ENCODE results near the gene ALS2CL. TPM values are rescaled to one million over a fixed set of nuclear protein-coding genes. Genes with fewer than 3 reads are reported as not detected.

The ALS2CL gene
- total and polyA plus RNA-seq, 2 donors (not counting 3 experiments of a cell fraction or from before 2014, with no cell fraction given): 7.8 to 10.1 TPM

DNA sequence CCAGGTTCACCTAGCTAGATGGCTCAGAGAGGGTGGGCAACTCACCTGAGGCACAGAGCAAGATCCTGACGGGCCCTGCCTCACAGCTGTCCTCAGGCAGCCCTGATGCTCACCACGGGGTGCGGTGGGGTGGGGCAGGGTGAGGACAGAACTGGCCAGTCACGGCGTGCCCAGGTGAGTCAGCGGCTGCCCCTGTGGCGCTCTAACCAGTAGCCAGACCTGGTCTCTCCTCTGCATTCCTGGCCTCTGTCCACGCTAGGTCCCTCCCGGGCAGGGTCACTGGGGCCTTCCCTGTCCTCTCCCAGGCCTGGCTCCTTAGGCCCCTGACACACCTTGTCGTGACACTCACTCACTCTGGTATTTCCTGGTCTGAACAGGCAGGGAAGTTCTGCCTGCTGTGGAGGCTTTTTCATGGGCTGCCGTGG lies 901 bp downstream of the ALS2CL start:
- FAIRE-seq: peak; percentile 55
- Histone ChIP-seq H3K4me2 (ENCODE audit: insufficient read depth, low read length) (peak overlapping the region; percentile 84), H3K36me3 (ENCODE audit: control insufficient read depth in 2 of 2, extremely low read depth in 1 of 2, insufficient read depth in 2 of 2, low read length in 2 of 2) (no peaks in the 10 kb centered on the region), H3K27me3 (ENCODE audit: control insufficient read depth in 2 of 2, insufficient read depth in 2 of 2, low read length in 2 of 2) (no peaks in the 10 kb centered on the region), H3K9me3 (replicated peaks; ENCODE audit: control insufficient read depth, insufficient read depth, low read length) (no peaks in the 10 kb centered on the region), H3K27ac (ENCODE audit: insufficient read depth, low read depth, low read length) (no peak overlapping the region), H3K79me2 (ENCODE audit: control insufficient read depth, insufficient read depth, low read length) (no peaks in the 10 kb centered on the region), H3K4me1 (ENCODE audit: control insufficient read depth, extremely low read depth, insufficient read depth, low read length) (peaks cover 22% of the 10 kb centered on the region), H4K20me1 (replicated peaks; ENCODE audit: control insufficient read depth, extremely low read depth, insufficient read depth, low read length) (no peaks in the 10 kb centered on the region), H3K9ac (replicated peaks; ENCODE audit: extremely low read depth, insufficient read depth, low read length) (peak overlapping the region; percentile 18), H3K4me3 (replicated peaks in 1 of 3; ENCODE audit: insufficient read depth in 1 of 3, low read depth in 1 of 3, low read length in 3 of 3) (peak overlapping the region in 2 of 3 experiments; percentile 46 to 48), H2AFZ (ENCODE audit: low read depth, low read length) (peak overlapping the region; percentile 95), H3K9me1 (replicated peaks; ENCODE audit: control insufficient read depth, extremely low read depth, insufficient read depth, low read length) (no peaks in the 10 kb centered on the region)
- POLR2A ChIA-PET: no interaction called here
- intact Hi-C loops (cut with micrococcal nuclease): no loop called here
- DNase-seq (ENCODE audit: low read depth, low spot score): peak; percentile 13
- BruUV-seq (replicated peaks): no TSS peak
- dilution Hi-C loops (cut with MboI; ENCODE audit: extremely low pct_ligation_motif_present, low sequenced_read_pairs): no loop called here
- TF ChIP-seq, protein P1, sequence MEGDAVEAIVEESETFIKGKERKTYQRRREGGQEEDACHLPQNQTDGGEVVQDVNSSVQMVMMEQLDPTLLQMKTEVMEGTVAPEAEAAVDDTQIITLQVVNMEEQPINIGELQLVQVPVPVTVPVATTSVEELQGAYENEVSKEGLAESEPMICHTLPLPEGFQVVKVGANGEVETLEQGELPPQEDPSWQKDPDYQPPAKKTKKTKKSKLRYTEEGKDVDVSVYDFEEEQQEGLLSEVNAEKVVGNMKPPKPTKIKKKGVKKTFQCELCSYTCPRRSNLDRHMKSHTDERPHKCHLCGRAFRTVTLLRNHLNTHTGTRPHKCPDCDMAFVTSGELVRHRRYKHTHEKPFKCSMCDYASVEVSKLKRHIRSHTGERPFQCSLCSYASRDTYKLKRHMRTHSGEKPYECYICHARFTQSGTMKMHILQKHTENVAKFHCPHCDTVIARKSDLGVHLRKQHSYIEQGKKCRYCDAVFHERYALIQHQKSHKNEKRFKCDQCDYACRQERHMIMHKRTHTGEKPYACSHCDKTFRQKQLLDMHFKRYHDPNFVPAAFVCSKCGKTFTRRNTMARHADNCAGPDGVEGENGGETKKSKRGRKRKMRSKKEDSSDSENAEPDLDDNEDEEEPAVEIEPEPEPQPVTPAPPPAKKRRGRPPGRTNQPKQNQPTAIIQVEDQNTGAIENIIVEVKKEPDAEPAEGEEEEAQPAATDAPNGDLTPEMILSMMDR (IDR thresholded peaks at IDR 0.05; ENCODE audit: extremely low read depth in 1 of 2, insufficient read depth in 1 of 2, low read depth in 1 of 2, low read length in 2 of 2): no peak
- TF ChIP-seq POLR2AphosphoS5 (IDR thresholded peaks at IDR 0.05; ENCODE audit: insufficient read depth, low read depth, low read length) (no peak), MYC (IDR thresholded peaks at IDR 0.05; ENCODE audit: low read depth, low read length) (no peak), EZH2 (IDR thresholded peaks at IDR 0.05; ENCODE audit: borderline replicate concordance, low read depth, low read length, severe bottlenecking) (no peak), POLR2A (IDR thresholded peaks at IDR 0.05; ENCODE audit: low read depth, low read length) (no peak), GATA2 (IDR thresholded peaks at IDR 0.05; ENCODE audit: insufficient read depth, insufficient read length, low read depth, low read length) (no peak), FOS (IDR thresholded peaks at IDR 0.05; ENCODE audit: borderline replicate concordance, insufficient read depth, low read length) (no peak), JUN (IDR thresholded peaks at IDR 0.05; ENCODE audit: borderline replicate concordance, insufficient read depth, insufficient read length, low read depth) (no peak)
- TF ChIP-seq, protein P2, sequence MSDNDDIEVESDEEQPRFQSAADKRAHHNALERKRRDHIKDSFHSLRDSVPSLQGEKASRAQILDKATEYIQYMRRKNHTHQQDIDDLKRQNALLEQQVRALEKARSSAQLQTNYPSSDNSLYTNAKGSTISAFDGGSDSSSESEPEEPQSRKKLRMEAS (IDR thresholded peaks at IDR 0.05; ENCODE audit: insufficient read depth, insufficient read length): no peak
- CTCF ChIA-PET: interaction anchor here (1.3 to 2.0 kb wide), 4 partner anchors 13 to 217 kb away, joined by 4 to 22 read pairs (median 8); no protein-coding TSS in a partner anchor

All from endothelial cell of umbilical vein (primary cell).